Neural crest cell (in vitro differentiated cells): ENCODE data around the gene OOEP. TPM values are rescaled to one million over a fixed set of nuclear protein-coding genes. Genes with fewer than 3 reads are reported as not detected.

Experiments used
- DNase-seq: peaks from one replicate; pipeline ENCODE4 v3.0.0; 2021; ENCODE audit warnings: low read depth, mixed read lengths, low spot score
- H3K27ac Mint-ChIP-seq: one replicate; pipeline ENCODE4 v1.8.0; 2021; ENCODE audit warnings: mild to moderate bottlenecking, mixed read lengths; ENCODE audit not compliant: unreplicated experiment
- H3K27me3 Mint-ChIP-seq: 2 replicates; pipeline ENCODE4 v1.8.0; 2021; ENCODE audit warnings: low read depth, mild to moderate bottlenecking, mixed read lengths
- H3K36me3 Mint-ChIP-seq: 2 replicates; pipeline ENCODE4 v1.8.0; 2021; ENCODE audit warnings: low read depth, mild to moderate bottlenecking, mixed read lengths
- H3K4me1 Mint-ChIP-seq: 2 replicates; pipeline ENCODE4 v1.8.0; 2021; ENCODE audit warnings: mixed read lengths
- H3K4me3 Mint-ChIP-seq: one replicate; pipeline ENCODE4 v1.8.0; 2021; ENCODE audit warnings: mild to moderate bottlenecking, mixed read lengths
- H3K9me3 Mint-ChIP-seq: 2 replicates; pipeline ENCODE4 v1.8.0; 2021; ENCODE audit warnings: mixed read lengths
- CTCF ChIP-seq: fragments of 200-600 bp; sonication (generic); conservative IDR thresholded peaks from 2 replicates; pipeline ENCODE4 v1.5.0; 2021; ENCODE audit warnings: antibody characterized with exemption, mild to moderate bottlenecking
- total RNA-seq: library from RNA; stranded (reverse); gene quantifications from 2 replicates; pipeline ENCODE4 v1.2.1, GENCODE V29; 2021

The OOEP gene
- total RNA-seq, 1 donor from 2014 or later: not detected

- no peaks in the 10 kb centered on the region for H3K9me3 Mint-ChIP-seq
- no peak for TF ChIP-seq CTCF
- no peak for DNase-seq
- H3K27ac Mint-ChIP-seq: peak within 1 kb of the TSS; percentile 3
- H3K36me3 Mint-ChIP-seq: no peaks in the 10 kb centered on the region
- no peaks in the 10 kb centered on the region for H3K27me3 Mint-ChIP-seq
- no peak within 1 kb of the TSS for H3K4me3 Mint-ChIP-seq
- no peaks in the 10 kb centered on the region for H3K4me1 Mint-ChIP-seq
Observed at GRCh38 chr6:73362358-73362757, 7.3 kb downstream of the OOEP start, which contains the start of gene KHDC3L. TSS of gene KHDC3L (plus strand) at chr6:73362658. CDS start at chr6:73362730, 72 bp downstream.

GRCh38 chr6:73353636-73354593 lies 15.8 kb downstream of the OOEP start, which contains the start of gene DPPA5:
TSS of gene DPPA5 (minus strand) at chr6:73354276. CDS start at chr6:73354225, 51 bp downstream.
- Mint-ChIP-seq H3K27me3 (peaks cover 23% of the 10 kb centered on the region), H3K9me3 (no peaks in the 10 kb centered on the region), H3K27ac (no peak within 1 kb of the TSS), H3K4me1 (peaks cover 5% of the 10 kb centered on the region), H3K4me3 (no peak within 1 kb of the TSS), H3K36me3 (no peaks in the 10 kb centered on the region)
- TF ChIP-seq CTCF: no peak
- no peak for DNase-seq

GRCh38 chr6:73349311-73349710 lies 20.4 kb downstream of the OOEP start:
- TF ChIP-seq CTCF: no peak
- Mint-ChIP-seq H3K36me3 (no peaks in the 10 kb centered on the region), H3K4me1 (peaks cover 5% of the 10 kb centered on the region), H3K27me3 (peaks cover 42% of the 10 kb centered on the region), H3K9me3 (no peaks in the 10 kb centered on the region), H3K4me3 (peak overlapping the region; percentile 49), H3K27ac (no peak overlapping the region)
- DNase-seq: no peak

- Mint-ChIP-seq H3K9me3 (no peaks in the 10 kb centered on the region), H3K4me3 (no peak overlapping the region), H3K27me3 (peaks cover 44% of the 10 kb centered on the region), H3K36me3 (no peaks in the 10 kb centered on the region), H3K27ac (no peak overlapping the region), H3K4me1 (peaks cover 5% of the 10 kb centered on the region)
- no peak for DNase-seq
- TF ChIP-seq CTCF: no peak
Observed at GRCh38 chr6:73348550-73349204, 21.0 kb downstream of the OOEP start.

- no peak overlapping the region for H3K4me3 Mint-ChIP-seq
- no peak for TF ChIP-seq CTCF
- no peak overlapping the region for H3K27ac Mint-ChIP-seq
- no peaks in the 10 kb centered on the region for H3K9me3 Mint-ChIP-seq
- no peak for DNase-seq
- H3K27me3 Mint-ChIP-seq: peaks cover 20% of the 10 kb centered on the region
- H3K36me3 Mint-ChIP-seq: no peaks in the 10 kb centered on the region
- H3K4me1 Mint-ChIP-seq: no peaks in the 10 kb centered on the region
Observed at GRCh38 chr6:73343164-73343563, 26.5 kb downstream of the OOEP start.
